ENCODE results near the gene TUBAL3. TPM values are rescaled to one million over a fixed set of nuclear protein-coding genes. Genes with fewer than 3 reads are reported as not detected.

TUBAL3 gene
- polyA plus RNA-seq, 1 of the 3 experiments (the other 2 are of a cell fraction): not detected

GRCh38 chr10:5364890-5365338 is 39.7 kb downstream of the TUBAL3 start, which contains the start of gene UCN3:
UCN3 (plus strand) TSS chr10:5364966; CDS start chr10:5373721, 8,755 bp downstream.
- H3K9me2 ChIP-seq: no peaks in the 10 kb centered on the region
- H3K4me1 ChIP-seq (ENCODE audit: control insufficient read depth in 1 of 2, insufficient read depth in 2 of 2, low read depth in 1 of 2, low read length in 1 of 2): peaks cover 0 to 4% of the 10 kb centered on the region in 2 experiments; a peak in 1 of 4 replicates
- H3K79me2 ChIP-seq (ENCODE audit: insufficient read depth): no peaks in the 10 kb centered on the region
- no peak within 1 kb of the TSS for H3K9ac ChIP-seq
- no peak for DNase-seq
- ChIA-PET POLR2A (no interaction called here), CTCF (interaction anchor here (1.3 kb wide), 1 partner anchor 550 kb away, joined by 3 read pairs; no protein-coding TSS in a partner anchor)
- H3K4me2 ChIP-seq: peak within 1 kb of the TSS; percentile 61
- no peaks in the 10 kb centered on the region for H3K9me3 ChIP-seq
- peak within 1 kb of the TSS in 1 of 2 experiments; percentile 22; a peak in 3 of 4 replicates for H3K4me3 ChIP-seq (ENCODE audit: low read depth in 2 of 2, low read length in 1 of 2)
- WGBS (ENCODE audit: low lambda C conversion rate): 13% methylated on average over 18 of the region's 21 CpGs
- H2AFZ ChIP-seq (ENCODE audit: low read depth): peak within 1 kb of the TSS; percentile 65; the same call in 1 of the 2 replicates
- H3F3A ChIP-seq (replicated peaks; ENCODE audit: insufficient read depth): peaks cover 7% of the 10 kb centered on the region
- TF ChIP-seq MAX (IDR thresholded peaks at IDR 0.05; ENCODE audit: low read depth) (no peak), NRF1 (IDR thresholded peaks at IDR 0.05; ENCODE audit: low read depth, low read length) (no peak), GABPA (IDR thresholded peaks at IDR 0.05; ENCODE audit: low read depth) (no peak)
- H4K20me1 ChIP-seq (ENCODE audit: insufficient read depth): no peaks in the 10 kb centered on the region
- H3K27ac ChIP-seq (ENCODE audit: low read depth in 2 of 2, low read length in 1 of 2): no peak within 1 kb of the TSS
- peaks cover 64% of the 10 kb centered on the region for H3K27me3 ChIP-seq (ENCODE audit: insufficient read depth)
- H3K36me3 ChIP-seq (replicated peaks in 1 of 2; ENCODE audit: control insufficient read depth in 1 of 2, insufficient read depth in 2 of 2, low read length in 1 of 2): no peaks in the 10 kb centered on the region

GRCh38 chr10:5364374-5364773 is 40.3 kb downstream of the TUBAL3 start:
- no peaks in the 10 kb centered on the region for H3K9me2 ChIP-seq
- H4K20me1 ChIP-seq (ENCODE audit: insufficient read depth): no peaks in the 10 kb centered on the region
- ChIA-PET CTCF (interaction anchor here (1.8 kb wide), 1 partner anchor 515 kb away, joined by 4 read pairs; no protein-coding TSS in a partner anchor), POLR2A (no interaction called here)
- H3K4me2 ChIP-seq: peak overlapping the region; percentile 61
- H3K9me3 ChIP-seq: no peaks in the 10 kb centered on the region
- TF ChIP-seq YY1 (IDR thresholded peaks at IDR 0.05; ENCODE audit: low read depth) (no peak), MAX (IDR thresholded peaks at IDR 0.05; ENCODE audit: low read depth) (no peak), TAF1 (IDR thresholded peaks at IDR 0.05; ENCODE audit: borderline replicate concordance, low read depth, low read length) (no peak), RAD21 (IDR thresholded peaks at IDR 0.05; ENCODE audit: low read length) (no peak), FOSL2 (IDR thresholded peaks at IDR 0.05; ENCODE audit: borderline replicate concordance, low read depth) (no peak)
- H3K27ac ChIP-seq (ENCODE audit: low read depth in 2 of 2, low read length in 1 of 2): no peak overlapping the region
- 57% methylated on average over 11 of the region's 11 CpGs for WGBS (ENCODE audit: low lambda C conversion rate)
- H3K4me1 ChIP-seq (ENCODE audit: control insufficient read depth in 1 of 2, insufficient read depth in 2 of 2, low read depth in 1 of 2, low read length in 1 of 2): peaks cover 0 to 4% of the 10 kb centered on the region in 2 experiments; a peak in 1 of 4 replicates
- no peak overlapping the region for H2AFZ ChIP-seq (ENCODE audit: low read depth)
- H3K9ac ChIP-seq: no peak overlapping the region
- peaks cover 64% of the 10 kb centered on the region for H3K27me3 ChIP-seq (ENCODE audit: insufficient read depth)
- no peaks in the 10 kb centered on the region for H3K36me3 ChIP-seq (replicated peaks in 1 of 2; ENCODE audit: control insufficient read depth in 1 of 2, insufficient read depth in 2 of 2, low read length in 1 of 2)
- H3K4me3 ChIP-seq (ENCODE audit: low read depth in 2 of 2, low read length in 1 of 2): no peak overlapping the region; a peak in 1 of 4 replicates
- H3K79me2 ChIP-seq (ENCODE audit: insufficient read depth): no peaks in the 10 kb centered on the region
- peaks cover 1% of the 10 kb centered on the region for H3F3A ChIP-seq (replicated peaks; ENCODE audit: insufficient read depth)
- no peak for DNase-seq

GRCh38 chr10:5362873-5363272 is 41.8 kb downstream of the TUBAL3 start:
- peaks cover 0 to 4% of the 10 kb centered on the region in 2 experiments; a peak in 1 of 4 replicates for H3K4me1 ChIP-seq (ENCODE audit: control insufficient read depth in 1 of 2, insufficient read depth in 2 of 2, low read depth in 1 of 2, low read length in 1 of 2)
- H3K4me3 ChIP-seq (ENCODE audit: low read depth in 2 of 2, low read length in 1 of 2): no peak overlapping the region
- no peaks in the 10 kb centered on the region for H3K9me2 ChIP-seq
- H3K36me3 ChIP-seq (replicated peaks in 1 of 2; ENCODE audit: control insufficient read depth in 1 of 2, insufficient read depth in 2 of 2, low read length in 1 of 2): no peaks in the 10 kb centered on the region
- TF ChIP-seq YY1 (IDR thresholded peaks at IDR 0.05; ENCODE audit: low read depth) (no peak), MXI1 (IDR thresholded peaks at IDR 0.05; ENCODE audit: low read depth, low read length) (no peak), MEF2A (IDR thresholded peaks at IDR 0.05; ENCODE audit: borderline replicate concordance, low read depth) (no peak)
- no peaks in the 10 kb centered on the region for H3F3A ChIP-seq (replicated peaks; ENCODE audit: insufficient read depth)
- H4K20me1 ChIP-seq (ENCODE audit: insufficient read depth): no peaks in the 10 kb centered on the region
- DNase-seq: no peak
- CTCF ChIA-PET: interaction anchor here (0.7 to 1.8 kb wide), 2 partner anchors 71 to 513 kb away, joined by 4 read pairs; no protein-coding TSS in a partner anchor
- POLR2A ChIA-PET: no interaction called here
- H2AFZ ChIP-seq (ENCODE audit: low read depth): no peak overlapping the region
- peaks cover 55% of the 10 kb centered on the region for H3K27me3 ChIP-seq (ENCODE audit: insufficient read depth)
- H3K27ac ChIP-seq (ENCODE audit: low read depth in 2 of 2, low read length in 1 of 2): no peak overlapping the region
- no peak overlapping the region for H3K9ac ChIP-seq
- no peaks in the 10 kb centered on the region for H3K9me3 ChIP-seq
- H3K79me2 ChIP-seq (ENCODE audit: insufficient read depth): no peaks in the 10 kb centered on the region
- no peak overlapping the region for H3K4me2 ChIP-seq

Data from SK-N-SH (cell line).